ENCODE data around the gene AIF1. TPM values are rescaled to one million over a fixed set of nuclear protein-coding genes. Genes with fewer than 3 reads are reported as not detected.

The AIF1 gene
- total RNA-seq, 5 donors from 2014 or later (not counting 1 experiment from before 2014, with no cell fraction given): 7.6 to 54.3 (median 18.1) TPM

- ChIA-PET CTCF (no interaction called here), POLR2A (no interaction called here)
- H3K9me3 ChIP-seq: no peaks in the 10 kb centered on the region
- no peak overlapping the region for H3K4me3 Mint-ChIP-seq
- no peaks in the 10 kb centered on the region for H3K27me3 ChIP-seq (replicated peaks in 1 of 2; ENCODE audit: control insufficient read depth in 2 of 2, extremely low read depth in 1 of 2, insufficient read depth in 2 of 2, low read length in 1 of 2)
- H3K27me3 Mint-ChIP-seq: no peaks in the 10 kb centered on the region
- H3K36me3 ChIP-seq (ENCODE audit: control insufficient read depth in 2 of 2, extremely low read depth in 1 of 2, insufficient read depth in 1 of 2, low read length in 1 of 2): peaks cover 33 to 98% of the 10 kb centered on the region in 2 donors
- 93% methylated on average over 14 of the region's 25 CpGs for WGBS (ENCODE audit: insufficient coverage)
- H3K27ac ChIP-seq (ENCODE audit: low read length): no peak overlapping the region
- H3K9me3 Mint-ChIP-seq: no peaks in the 10 kb centered on the region
- ATAC-seq (replicated peaks in 1 of 4) (no peak), DNase-seq (no peak)
- no peaks in the 10 kb centered on the region for H3K4me1 ChIP-seq (ENCODE audit: control insufficient read depth in 1 of 2, extremely low read depth in 1 of 2, insufficient read depth in 2 of 2, low read length in 2 of 2)
- peaks cover 0 to 14% (median 3%) of the 10 kb centered on the region in 3 donors for H3K4me1 Mint-ChIP-seq
- no peak overlapping the region for H3K4me3 ChIP-seq (ENCODE audit: control insufficient read depth in 1 of 2, extremely low read depth in 1 of 2, low read length in 1 of 2)
- H3K36me3 Mint-ChIP-seq: peaks cover 60% of the 10 kb centered on the region
- H3K27ac Mint-ChIP-seq: no peak overlapping the region
Measured at GRCh38 chr6:31630177-31630934, 15.3 kb downstream of the AIF1 start.

- Histone ChIP-seq H3K4me3 (ENCODE audit: control insufficient read depth in 1 of 2, extremely low read depth in 1 of 2, low read length in 1 of 2) (no peak overlapping the region), H3K36me3 (ENCODE audit: control insufficient read depth in 2 of 2, extremely low read depth in 1 of 2, insufficient read depth in 1 of 2, low read length in 1 of 2) (peaks cover 40 to 98% of the 10 kb centered on the region in 2 donors), H3K27me3 (replicated peaks in 1 of 2; ENCODE audit: control insufficient read depth in 2 of 2, extremely low read depth in 1 of 2, insufficient read depth in 2 of 2, low read length in 1 of 2) (no peaks in the 10 kb centered on the region), H3K9me3 (no peaks in the 10 kb centered on the region), H3K27ac (ENCODE audit: low read length) (no peak overlapping the region), H3K4me1 (ENCODE audit: control insufficient read depth in 1 of 2, extremely low read depth in 1 of 2, insufficient read depth in 2 of 2, low read length in 2 of 2) (no peaks in the 10 kb centered on the region)
- Mint-ChIP-seq H3K9me3 (no peaks in the 10 kb centered on the region), H3K4me1 (peaks cover 0 to 14% (median 3%) of the 10 kb centered on the region in 3 donors), H3K27ac (no peak overlapping the region), H3K27me3 (no peaks in the 10 kb centered on the region), H3K36me3 (peaks cover 60% of the 10 kb centered on the region), H3K4me3 (no peak overlapping the region)
- ChIA-PET CTCF (no interaction called here), POLR2A (no interaction called here)
- DNase-seq (no peak), ATAC-seq (replicated peaks in 1 of 4) (peak in 1 of 4 experiments; percentile 10)
- 99% methylated on average over 9 of the region's 16 CpGs for WGBS (ENCODE audit: insufficient coverage)
Measured at GRCh38 chr6:31631209-31631608, 16.2 kb downstream of the AIF1 start.

- no peaks in the 10 kb centered on the region for H3K27me3 ChIP-seq (replicated peaks in 1 of 2; ENCODE audit: control insufficient read depth in 2 of 2, extremely low read depth in 1 of 2, insufficient read depth in 2 of 2, low read length in 1 of 2)
- ATAC-seq (replicated peaks in 1 of 4): peak in 1 of 4 experiments; percentile 5
- H3K9me3 Mint-ChIP-seq: no peaks in the 10 kb centered on the region
- H3K27ac ChIP-seq (ENCODE audit: low read length): no peak overlapping the region
- DNase-seq: no peak
- no peak overlapping the region for H3K27ac Mint-ChIP-seq
- no peak overlapping the region for H3K4me3 Mint-ChIP-seq
- H3K27me3 Mint-ChIP-seq: no peaks in the 10 kb centered on the region
- ChIA-PET POLR2A (no interaction called here), CTCF (no interaction called here)
- peaks cover 40 to 98% of the 10 kb centered on the region in 2 donors for H3K36me3 ChIP-seq (ENCODE audit: control insufficient read depth in 2 of 2, extremely low read depth in 1 of 2, insufficient read depth in 1 of 2, low read length in 1 of 2)
- H3K4me1 ChIP-seq (ENCODE audit: control insufficient read depth in 1 of 2, extremely low read depth in 1 of 2, insufficient read depth in 2 of 2, low read length in 2 of 2): no peaks in the 10 kb centered on the region
- peaks cover 0 to 14% (median 3%) of the 10 kb centered on the region in 3 donors for H3K4me1 Mint-ChIP-seq
- H3K9me3 ChIP-seq: no peaks in the 10 kb centered on the region
- no peak overlapping the region for H3K4me3 ChIP-seq (ENCODE audit: control insufficient read depth in 1 of 2, extremely low read depth in 1 of 2, low read length in 1 of 2)
- 97% methylated on average over 19 of the region's 32 CpGs for WGBS (ENCODE audit: insufficient coverage)
- peaks cover 61% of the 10 kb centered on the region for H3K36me3 Mint-ChIP-seq
Measured at GRCh38 chr6:31631681-31632278, 16.7 kb downstream of the AIF1 start.

GRCh38 chr6:31632279-31632946, 17.4 kb downstream of the AIF1 start:
- H3K9me3 ChIP-seq: no peaks in the 10 kb centered on the region
- POLR2A ChIA-PET: no interaction called here
- 98% methylated on average over 9 of the region's 26 CpGs for WGBS (ENCODE audit: insufficient coverage)
- no peaks in the 10 kb centered on the region for H3K4me1 ChIP-seq (ENCODE audit: control insufficient read depth in 1 of 2, extremely low read depth in 1 of 2, insufficient read depth in 2 of 2, low read length in 2 of 2)
- CTCF ChIA-PET: no interaction called here
- no peak overlapping the region for H3K4me3 Mint-ChIP-seq
- DNase-seq (no peak), ATAC-seq (replicated peaks in 1 of 4) (no peak)
- no peaks in the 10 kb centered on the region for H3K27me3 ChIP-seq (replicated peaks in 1 of 2; ENCODE audit: control insufficient read depth in 2 of 2, extremely low read depth in 1 of 2, insufficient read depth in 2 of 2, low read length in 1 of 2)
- no peaks in the 10 kb centered on the region for H3K9me3 Mint-ChIP-seq
- peaks cover 39 to 98% of the 10 kb centered on the region in 2 donors for H3K36me3 ChIP-seq (ENCODE audit: control insufficient read depth in 2 of 2, extremely low read depth in 1 of 2, insufficient read depth in 1 of 2, low read length in 1 of 2)
- no peak overlapping the region for H3K4me3 ChIP-seq (ENCODE audit: control insufficient read depth in 1 of 2, extremely low read depth in 1 of 2, low read length in 1 of 2)
- H3K36me3 Mint-ChIP-seq: peaks cover 62% of the 10 kb centered on the region
- no peak overlapping the region for H3K27ac ChIP-seq (ENCODE audit: low read length)
- no peaks in the 10 kb centered on the region for H3K27me3 Mint-ChIP-seq
- peaks cover 0 to 11% (median 3%) of the 10 kb centered on the region in 3 donors for H3K4me1 Mint-ChIP-seq
- H3K27ac Mint-ChIP-seq: no peak overlapping the region

- Mint-ChIP-seq H3K4me3 (no peak overlapping the region), H3K36me3 (peaks cover 52% of the 10 kb centered on the region), H3K27me3 (no peaks in the 10 kb centered on the region), H3K9me3 (no peaks in the 10 kb centered on the region), H3K4me1 (peaks cover 0 to 6% (median 0%) of the 10 kb centered on the region in 3 donors), H3K27ac (no peak overlapping the region)
- Histone ChIP-seq H3K9me3 (no peaks in the 10 kb centered on the region), H3K27ac (ENCODE audit: low read length) (no peak overlapping the region), H3K4me3 (ENCODE audit: control insufficient read depth in 1 of 2, extremely low read depth in 1 of 2, low read length in 1 of 2) (no peak overlapping the region), H3K4me1 (ENCODE audit: control insufficient read depth in 1 of 2, extremely low read depth in 1 of 2, insufficient read depth in 2 of 2, low read length in 2 of 2) (no peaks in the 10 kb centered on the region), H3K36me3 (ENCODE audit: control insufficient read depth in 2 of 2, extremely low read depth in 1 of 2, insufficient read depth in 1 of 2, low read length in 1 of 2) (peaks cover 37 to 97% of the 10 kb centered on the region in 2 donors), H3K27me3 (replicated peaks in 1 of 2; ENCODE audit: control insufficient read depth in 2 of 2, extremely low read depth in 1 of 2, insufficient read depth in 2 of 2, low read length in 1 of 2) (no peaks in the 10 kb centered on the region)
- 92% methylated on average over 5 of the region's 7 CpGs for WGBS (ENCODE audit: insufficient coverage)
- DNase-seq (no peak), ATAC-seq (replicated peaks in 1 of 4) (no peak)
- ChIA-PET CTCF (no interaction called here), POLR2A (interaction anchor here in 1 of 2 donors (1.0 kb wide), 1 partner anchor 35 kb away, joined by 10 read pairs; no protein-coding TSS in a partner anchor)
Measured at GRCh38 chr6:31633447-31633846, 18.4 kb downstream of the AIF1 start.

- H3K27ac ChIP-seq (ENCODE audit: low read length): no peak overlapping the region
- peaks cover 52% of the 10 kb centered on the region for H3K36me3 Mint-ChIP-seq
Measured at GRCh38 chr6:31634131-31634530, 19.1 kb downstream of the AIF1 start.

More at GRCh38 chr6:31634131-31634530, 19.1 kb downstream of the AIF1 start:
- H3K9me3 Mint-ChIP-seq: no peaks in the 10 kb centered on the region
- H3K4me3 ChIP-seq (ENCODE audit: control insufficient read depth in 1 of 2, extremely low read depth in 1 of 2, low read length in 1 of 2): no peak overlapping the region
- H3K9me3 ChIP-seq: no peaks in the 10 kb centered on the region
- peaks cover 37 to 97% of the 10 kb centered on the region in 2 donors for H3K36me3 ChIP-seq (ENCODE audit: control insufficient read depth in 2 of 2, extremely low read depth in 1 of 2, insufficient read depth in 1 of 2, low read length in 1 of 2)
- peaks cover 0 to 6% (median 0%) of the 10 kb centered on the region in 3 donors for H3K4me1 Mint-ChIP-seq
- POLR2A ChIA-PET: interaction anchor here in 1 of 2 donors (1.0 kb wide), 1 partner anchor 35 kb away, joined by 10 read pairs; no protein-coding TSS in a partner anchor
- CTCF ChIA-PET: no interaction called here
- H3K4me3 Mint-ChIP-seq: no peak overlapping the region
- H3K27ac Mint-ChIP-seq: no peak overlapping the region
- H3K27me3 Mint-ChIP-seq: no peaks in the 10 kb centered on the region
- DNase-seq: no peak
- H3K27me3 ChIP-seq (replicated peaks in 1 of 2; ENCODE audit: control insufficient read depth in 2 of 2, extremely low read depth in 1 of 2, insufficient read depth in 2 of 2, low read length in 1 of 2): no peaks in the 10 kb centered on the region
- H3K4me1 ChIP-seq (ENCODE audit: control insufficient read depth in 1 of 2, extremely low read depth in 1 of 2, insufficient read depth in 2 of 2, low read length in 2 of 2): no peaks in the 10 kb centered on the region
- no CpG with 5 or more reads among the region's 3 CpGs for WGBS (ENCODE audit: insufficient coverage)
- no peak for ATAC-seq (replicated peaks in 1 of 4)

Measured in T-cell (primary cell).